ENCODE data around the gene GLYR1. TPM values are rescaled to one million over a fixed set of nuclear protein-coding genes. Genes with fewer than 3 reads are reported as not detected.
A peak's percentile ranks its signal among the peaks of the same experiment; 100 is the strongest.
"Not testable (repeated sequence)": the region's sequence is repeated elsewhere in the genome, so short reads cannot be mapped to it uniquely, and the experiment has no call there.

The GLYR1 gene
- 42.7 and 57.5 TPM in 2 replicates for total RNA-seq

DNA sequence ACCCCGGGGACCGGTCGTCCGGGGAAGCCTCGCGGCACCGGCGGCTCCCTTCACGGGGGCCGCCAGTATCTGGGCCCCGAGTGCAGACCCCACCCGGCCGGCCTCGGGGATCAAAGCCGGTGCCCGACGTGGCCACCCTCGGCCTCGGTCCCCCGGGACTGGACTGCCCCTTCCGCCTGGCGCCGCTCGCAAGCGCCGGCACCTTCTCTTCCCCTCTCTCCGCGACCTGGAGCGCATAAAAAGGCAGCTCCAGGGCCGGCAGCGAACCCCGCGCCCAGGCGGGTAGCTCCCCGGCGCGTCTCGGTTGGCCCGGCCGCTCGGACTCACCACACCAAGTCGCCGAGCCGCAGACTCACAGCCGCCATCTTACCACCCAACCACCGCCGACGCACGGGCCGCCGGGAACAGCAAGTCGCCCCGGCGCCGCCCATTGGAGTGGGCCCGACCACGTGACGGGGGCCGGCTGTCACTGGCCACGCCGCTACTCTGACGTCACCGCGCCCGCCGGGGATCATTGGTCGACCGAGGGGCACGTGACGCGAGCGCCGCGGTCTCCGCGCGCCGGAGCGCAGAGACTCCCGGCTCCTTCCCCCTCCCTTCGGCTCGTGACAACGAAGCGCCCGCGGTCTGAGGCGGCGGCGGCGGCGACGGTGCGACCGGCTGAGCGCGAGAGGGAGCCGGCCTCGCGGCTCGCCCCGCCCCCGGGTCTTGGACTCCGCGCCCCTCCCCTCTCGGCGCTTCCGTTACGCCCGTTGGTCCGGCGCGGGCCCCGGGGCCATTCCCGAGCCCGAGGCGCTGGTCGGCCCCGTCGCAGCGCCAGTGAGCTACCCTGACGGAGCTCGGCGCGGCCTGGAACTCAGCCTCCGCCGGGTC is at the start of gene GLYR1, which contains the start of gene UBN1:
TSS of gene GLYR1 (minus strand) at position 388 of the 873 bp plus-strand sequence. CDS start at position 365, 23 bp downstream.
TSS of gene UBN1 (plus strand) at position 581 of the 873 bp plus-strand sequence. CDS start 5,437 bp downstream, outside the sequence.
- DNase-seq (ENCODE audit: low read depth), result peak; percentile 82
- Histone ChIP-seq H3K4me3 (ENCODE audit: low read depth, low read length) (peak within 1 kb of the TSS; percentile 90), H3K27me3 (ENCODE audit: control insufficient read depth, insufficient read depth, low read length) (no peaks in the 10 kb centered on the region), H3K36me3 (ENCODE audit: control insufficient read depth, insufficient read depth, low read length) (peaks cover 2% of the 10 kb centered on the region)
- TF ChIP-seq, protein P1, sequence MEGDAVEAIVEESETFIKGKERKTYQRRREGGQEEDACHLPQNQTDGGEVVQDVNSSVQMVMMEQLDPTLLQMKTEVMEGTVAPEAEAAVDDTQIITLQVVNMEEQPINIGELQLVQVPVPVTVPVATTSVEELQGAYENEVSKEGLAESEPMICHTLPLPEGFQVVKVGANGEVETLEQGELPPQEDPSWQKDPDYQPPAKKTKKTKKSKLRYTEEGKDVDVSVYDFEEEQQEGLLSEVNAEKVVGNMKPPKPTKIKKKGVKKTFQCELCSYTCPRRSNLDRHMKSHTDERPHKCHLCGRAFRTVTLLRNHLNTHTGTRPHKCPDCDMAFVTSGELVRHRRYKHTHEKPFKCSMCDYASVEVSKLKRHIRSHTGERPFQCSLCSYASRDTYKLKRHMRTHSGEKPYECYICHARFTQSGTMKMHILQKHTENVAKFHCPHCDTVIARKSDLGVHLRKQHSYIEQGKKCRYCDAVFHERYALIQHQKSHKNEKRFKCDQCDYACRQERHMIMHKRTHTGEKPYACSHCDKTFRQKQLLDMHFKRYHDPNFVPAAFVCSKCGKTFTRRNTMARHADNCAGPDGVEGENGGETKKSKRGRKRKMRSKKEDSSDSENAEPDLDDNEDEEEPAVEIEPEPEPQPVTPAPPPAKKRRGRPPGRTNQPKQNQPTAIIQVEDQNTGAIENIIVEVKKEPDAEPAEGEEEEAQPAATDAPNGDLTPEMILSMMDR (IDR thresholded peaks at IDR 0.05; ENCODE audit: insufficient read depth, low read length, poor library complexity, severe bottlenecking), result no peak

- H3K4me3 ChIP-seq (ENCODE audit: low read depth, low read length); DNase-seq (ENCODE audit: low read depth); H3K36me3 ChIP-seq (ENCODE audit: control insufficient read depth, insufficient read depth, low read length); H3K27me3 ChIP-seq (ENCODE audit: control insufficient read depth, insufficient read depth, low read length): not testable (repeated sequence)
Observed at GRCh38 chr16:4896761-4897160, 49.7 kb upstream of the GLYR1 start.

- TF ChIP-seq, protein P1 (IDR thresholded peaks at IDR 0.05; ENCODE audit: insufficient read depth, low read length, poor library complexity, severe bottlenecking), result no peak
- H3K36me3 ChIP-seq (ENCODE audit: control insufficient read depth, insufficient read depth, low read length), result peaks cover 2% of the 10 kb centered on the region
Observed at GRCh38 chr16:4895366-4895765, 48.3 kb upstream of the GLYR1 start.

DNA sequence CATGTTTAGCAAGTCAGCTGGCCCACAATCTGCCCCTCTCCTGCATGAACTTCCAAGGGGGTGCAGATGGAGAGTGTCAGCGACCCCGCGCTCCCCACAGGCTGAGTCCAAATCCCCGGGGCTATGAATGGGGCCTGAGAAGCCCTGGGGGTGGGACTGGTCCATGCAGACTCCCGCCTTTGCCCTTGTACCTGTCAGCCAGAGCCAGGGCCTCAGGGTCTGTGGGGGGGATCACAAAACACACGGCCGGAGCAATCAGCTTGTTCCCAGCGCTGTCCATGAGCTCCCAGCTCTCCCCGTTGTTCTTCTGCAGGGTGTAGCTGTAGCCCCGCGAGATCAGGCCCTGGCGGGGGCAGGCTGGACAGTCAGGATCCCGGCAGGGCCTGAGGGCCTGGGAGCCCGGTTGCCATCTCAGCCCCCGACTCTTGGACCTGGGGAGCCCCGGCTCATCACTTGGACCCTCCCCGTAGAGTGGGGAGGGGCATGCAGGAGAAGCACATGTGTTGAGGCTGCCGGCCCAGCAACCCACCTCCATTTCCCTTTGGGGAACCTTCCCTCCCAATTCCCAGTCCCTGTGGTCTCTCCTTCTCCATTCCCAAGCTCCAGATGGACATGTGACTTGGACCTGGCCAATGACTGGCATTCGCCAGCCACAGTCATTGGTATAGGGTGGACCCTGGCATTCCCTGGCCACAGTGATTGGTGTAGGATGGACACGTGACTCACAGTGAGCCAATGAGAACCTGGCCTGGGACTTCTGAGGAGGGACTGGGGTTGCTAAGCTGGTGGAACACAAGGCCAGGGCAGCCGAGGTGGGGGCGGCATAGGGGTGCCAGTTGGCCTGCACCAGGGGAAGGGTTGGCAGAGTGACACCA is 47.4 kb upstream of the GLYR1 start:
- peaks cover 1% of the 10 kb centered on the region for H3K36me3 ChIP-seq (ENCODE audit: control insufficient read depth, insufficient read depth, low read length)
- no peak for DNase-seq (ENCODE audit: low read depth)
- no peak overlapping the region for H3K4me3 ChIP-seq (ENCODE audit: low read depth, low read length)
- H3K27me3 ChIP-seq (ENCODE audit: control insufficient read depth, insufficient read depth, low read length), result no peaks in the 10 kb centered on the region
- TF ChIP-seq, protein P1 (IDR thresholded peaks at IDR 0.05; ENCODE audit: insufficient read depth, low read length, poor library complexity, severe bottlenecking), result no peak

More at GRCh38 chr16:4895366-4895765, 48.3 kb upstream of the GLYR1 start:
- Histone ChIP-seq H3K4me3 (ENCODE audit: low read depth, low read length) (no peak overlapping the region), H3K27me3 (ENCODE audit: control insufficient read depth, insufficient read depth, low read length) (no peaks in the 10 kb centered on the region)
- DNase-seq (ENCODE audit: low read depth), result no peak

GRCh38 chr16:4893103-4893862 is 46.2 kb upstream of the GLYR1 start:
- H3K27me3 ChIP-seq (ENCODE audit: control insufficient read depth, insufficient read depth, low read length), result no peaks in the 10 kb centered on the region
- no peak overlapping the region for H3K4me3 ChIP-seq (ENCODE audit: low read depth, low read length)
- no peak for DNase-seq (ENCODE audit: low read depth)
- TF ChIP-seq, protein P1 (IDR thresholded peaks at IDR 0.05; ENCODE audit: insufficient read depth, low read length, poor library complexity, severe bottlenecking), result no peak
- no peaks in the 10 kb centered on the region for H3K36me3 ChIP-seq (ENCODE audit: control insufficient read depth, insufficient read depth, low read length)
